Caki2 (cell line): ENCODE measurements around the gene SEMA4F. TPM values are rescaled to one million over a fixed set of nuclear protein-coding genes. Genes with fewer than 3 reads are reported as not detected.
"Not testable (repeated sequence)": the region's sequence is repeated elsewhere in the genome, so short reads cannot be mapped to it uniquely, and the experiment has no call there.

Experiments used
- DNase-seq: peaks from one replicate; pipeline ENCODE4 v3.0.0-alpha.2; 2015; ENCODE audit warnings: low read depth
- in situ Hi-C: cut with HindIII; loops from 2 replicates; pipeline ENCODE4 v1.10.0; 2016; ENCODE audit warnings: low sequenced_read_pairs, low pct_unique_long_range_greater_than_20kb, mixed read lengths
- total RNA-seq: library from RNA; depleted of rRNA; stranded (reverse); fragments of >200 nt; shearing (Covaris generic); gene quantifications from 2 replicates; pipeline ENCODE4 v1.2.3, GENCODE V29; 2014; ENCODE audit warnings: low replicate concordance; rRNA removed

The SEMA4F gene
- 4.7 and 7.6 TPM in 2 replicates for total RNA-seq

DNA sequence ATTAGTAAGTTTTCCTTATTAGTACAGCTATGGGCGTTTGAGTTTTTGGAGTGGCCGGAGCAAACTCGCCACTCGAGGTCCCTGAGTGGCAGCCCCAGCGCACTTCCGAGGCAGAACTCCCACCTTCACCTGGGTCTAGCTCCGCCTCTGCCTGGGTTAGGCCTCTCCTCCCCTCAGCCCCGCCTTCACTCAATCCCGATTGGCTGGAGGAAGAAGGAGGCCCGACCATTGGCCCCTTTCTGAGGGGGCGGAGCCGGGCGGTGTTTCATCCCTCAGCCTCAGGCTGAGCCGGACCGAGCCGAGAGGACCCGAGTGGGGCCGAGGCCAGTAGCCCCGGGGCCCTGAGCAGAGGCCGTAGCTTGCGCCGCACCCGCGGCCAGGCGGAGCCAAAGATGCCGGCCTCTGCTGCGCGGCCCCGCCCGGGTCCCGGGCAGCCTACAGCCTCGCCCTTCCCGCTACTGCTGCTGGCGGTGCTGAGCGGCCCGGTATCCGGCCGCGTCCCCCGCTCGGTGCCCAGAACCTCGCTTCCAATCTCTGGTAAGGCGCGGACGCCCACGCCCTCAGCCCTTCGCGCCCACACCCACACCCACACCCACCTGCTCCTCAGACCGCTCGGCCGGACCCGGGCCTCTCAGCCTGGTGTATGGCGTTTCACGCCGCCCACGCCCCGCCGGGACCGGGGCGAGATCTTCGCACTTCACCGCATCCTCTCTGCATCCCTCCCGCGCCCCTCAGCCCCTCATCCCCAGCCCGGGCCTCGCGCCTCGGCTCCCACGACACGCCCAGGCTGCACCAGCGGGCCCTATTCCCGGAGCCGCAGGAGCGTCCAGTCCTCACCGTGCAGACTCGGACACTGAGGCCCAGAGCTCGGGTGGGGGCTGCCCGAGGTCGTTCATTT lies at the start of gene SEMA4F:
SEMA4F (plus strand) TSS at position 263 of the 898 bp plus-strand sequence; CDS start at position 393, 130 bp downstream.
- in situ Hi-C loops = no loop called here

GRCh38 chr2:74606927-74607326 lies 47.1 kb upstream of the SEMA4F start:
- DNase-seq = no peak
- in situ Hi-C loops = no loop called here

More for the DNA sequence above, at the start of gene SEMA4F:
- peak; percentile 99 for DNase-seq

GRCh38 chr2:74617122-74617521 lies 36.9 kb upstream of the SEMA4F start:
- in situ Hi-C loops = no loop called here
- DNase-seq = no peak

GRCh38 chr2:74618410-74619083 lies 35.5 kb upstream of the SEMA4F start:
- in situ Hi-C loops = no loop called here
- no peak for DNase-seq

- DNase-seq = no peak
- in situ Hi-C loops = no loop called here
Observed at GRCh38 chr2:74619651-74620297, 34.3 kb upstream of the SEMA4F start.

- in situ Hi-C loops = no loop called here
- no peak for DNase-seq
Observed at GRCh38 chr2:74620671-74621070, 33.4 kb upstream of the SEMA4F start.

- DNase-seq = no peak
- in situ Hi-C loops = no loop called here
Observed at GRCh38 chr2:74625658-74626425, 28.2 kb upstream of the SEMA4F start.

GRCh38 chr2:74628538-74629105 lies 25.4 kb upstream of the SEMA4F start:
- no peak for DNase-seq

DNA sequence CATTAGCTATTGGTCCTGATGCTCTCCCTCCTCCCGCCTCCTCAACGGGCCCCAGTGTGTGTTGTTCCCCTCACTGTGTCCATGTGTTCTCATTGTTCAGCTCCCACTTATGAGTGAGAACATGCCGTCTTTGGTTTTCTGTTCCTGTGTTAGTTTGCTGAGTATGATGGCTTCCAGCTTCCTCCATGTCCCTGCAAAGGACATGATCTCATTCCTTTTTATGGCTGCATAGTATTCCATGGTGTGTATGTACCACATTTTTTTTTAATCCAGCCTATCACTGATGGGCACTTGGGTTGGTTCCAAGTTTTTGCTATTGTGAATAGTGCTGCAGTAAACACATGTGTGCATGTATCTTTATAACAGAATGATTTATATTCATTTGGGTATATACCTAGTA lies 23.6 kb upstream of the SEMA4F start:
- in situ Hi-C loops, DNase-seq: not testable (repeated sequence)

More at GRCh38 chr2:74628538-74629105, 25.4 kb upstream of the SEMA4F start:
- in situ Hi-C loops = no loop called here

DNA sequence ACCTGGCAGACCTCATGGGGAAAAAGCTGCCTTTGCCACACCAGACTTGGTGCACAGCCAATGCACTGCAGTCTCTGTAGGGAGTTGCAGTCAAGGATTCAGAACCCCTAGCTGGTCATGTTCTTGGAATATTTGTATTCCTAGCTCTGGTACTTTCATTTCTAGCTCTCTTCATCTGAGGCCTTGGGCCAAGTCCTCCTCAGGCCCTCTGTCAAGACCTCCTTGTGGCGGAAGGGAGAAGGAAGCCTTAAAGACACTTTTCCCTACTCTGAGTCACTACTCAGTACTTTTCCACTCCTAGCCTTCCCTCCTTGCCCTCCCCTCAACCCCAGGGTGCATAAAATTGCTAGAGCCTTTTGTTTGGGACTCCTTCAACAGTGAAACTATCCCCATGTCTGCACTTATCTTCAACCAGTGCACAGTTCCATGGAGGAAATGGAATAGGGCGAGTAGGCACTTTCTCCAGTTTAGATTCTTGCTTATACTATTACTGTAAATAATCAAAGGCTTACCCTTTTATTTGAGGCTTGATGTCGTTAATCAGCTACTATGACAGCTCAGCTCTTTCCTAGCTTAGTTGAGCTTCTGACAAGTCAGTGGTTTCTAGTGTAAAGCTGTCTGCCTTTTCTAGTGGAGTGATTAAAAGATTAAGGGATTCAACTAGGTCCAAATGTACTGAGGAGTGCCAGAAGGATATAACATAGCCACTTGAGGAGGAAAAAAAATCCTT lies 21.7 kb upstream of the SEMA4F start:
- in situ Hi-C loops = no loop called here
- peak; percentile 36 for DNase-seq

- DNase-seq = no peak
- in situ Hi-C loops = no loop called here
Observed at GRCh38 chr2:74632939-74633312, 21.1 kb upstream of the SEMA4F start.

DNA sequence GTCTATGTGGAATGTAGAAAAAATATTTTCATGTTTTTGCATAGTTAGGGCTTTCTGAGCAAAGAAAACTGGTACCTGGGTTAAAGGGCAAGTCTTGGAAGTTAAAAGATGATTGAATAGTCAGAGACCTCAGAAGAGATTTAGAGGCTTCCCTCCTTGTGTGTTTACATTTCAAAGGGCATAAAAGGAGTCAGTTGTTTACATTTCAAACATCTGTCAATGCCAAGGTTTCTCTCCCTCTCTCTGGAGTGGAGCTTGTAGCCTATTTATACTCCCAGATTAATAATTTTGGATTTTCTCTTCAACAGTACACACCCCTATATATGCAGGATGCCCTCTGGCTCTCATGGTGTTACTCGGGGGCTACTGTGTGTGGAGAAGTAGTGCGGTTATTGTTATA lies 14.5 kb upstream of the SEMA4F start:
- in situ Hi-C loops = no loop called here
- DNase-seq = no peak

- no peak for DNase-seq
- in situ Hi-C loops = no loop called here
Observed at GRCh38 chr2:74645344-74645743, 8.7 kb upstream of the SEMA4F start.

GRCh38 chr2:74646201-74646600 lies 7.8 kb upstream of the SEMA4F start:
- in situ Hi-C loops = no loop called here
- no peak for DNase-seq

DNA sequence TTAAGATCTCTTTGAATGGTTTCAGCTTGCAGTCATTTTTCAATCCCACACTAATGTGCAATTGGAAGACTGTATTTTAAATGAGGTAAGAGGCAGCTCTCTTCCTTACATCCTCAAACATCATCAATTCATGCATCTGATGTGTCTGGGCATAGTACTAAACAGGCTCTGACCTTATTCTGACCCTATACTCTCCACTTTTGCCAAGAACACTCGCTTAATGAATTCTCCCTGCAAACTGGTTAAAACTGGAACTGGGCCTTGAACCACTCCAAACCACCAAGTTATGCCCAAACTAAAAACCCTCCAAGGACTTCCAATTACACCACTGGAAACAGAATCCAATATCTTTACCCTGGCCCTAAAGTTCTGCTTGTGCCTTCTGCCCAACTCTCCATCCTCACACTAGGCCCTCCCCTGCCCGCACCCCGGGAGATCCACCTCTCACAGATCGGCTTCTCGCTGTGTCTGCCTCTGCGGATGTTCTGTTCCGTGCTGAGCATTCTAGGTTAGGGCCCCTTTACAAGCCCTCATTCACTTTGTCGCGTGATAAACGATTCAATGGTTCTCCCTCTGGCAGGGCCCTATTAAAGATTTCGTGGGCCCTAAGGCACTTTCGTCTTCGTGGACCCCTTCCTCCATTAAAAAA lies 7.1 kb upstream of the SEMA4F start:
- no peak for DNase-seq
- in situ Hi-C loops = no loop called here

DNA sequence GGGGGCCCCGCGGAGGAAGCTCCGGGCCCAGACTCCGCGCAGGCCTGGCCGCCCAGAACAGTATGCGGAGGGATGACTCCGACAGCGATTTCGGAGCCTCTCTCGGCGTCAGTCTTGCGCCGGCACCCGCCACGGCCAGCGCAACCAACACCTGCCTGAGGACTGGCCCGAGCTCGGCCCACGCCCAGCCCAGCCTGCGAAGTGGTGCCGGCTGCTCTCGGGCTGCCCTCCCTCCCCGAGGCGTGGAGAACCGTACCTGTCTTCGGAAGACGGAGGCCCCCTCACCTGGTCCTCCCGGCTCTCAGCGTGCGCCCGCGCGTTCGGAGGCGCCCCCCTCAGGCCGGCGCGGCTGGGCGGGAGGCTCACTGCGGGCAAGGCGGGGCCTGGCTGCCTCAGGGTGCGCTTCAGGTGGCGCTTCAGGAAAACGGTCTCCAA lies 6.0 kb upstream of the SEMA4F start, which contains the start of gene M1AP:
M1AP (minus strand) TSS at position 322 of the 435 bp plus-strand sequence. CDS start 8,055 bp downstream, outside the sequence.
- no peak for DNase-seq

DNA sequence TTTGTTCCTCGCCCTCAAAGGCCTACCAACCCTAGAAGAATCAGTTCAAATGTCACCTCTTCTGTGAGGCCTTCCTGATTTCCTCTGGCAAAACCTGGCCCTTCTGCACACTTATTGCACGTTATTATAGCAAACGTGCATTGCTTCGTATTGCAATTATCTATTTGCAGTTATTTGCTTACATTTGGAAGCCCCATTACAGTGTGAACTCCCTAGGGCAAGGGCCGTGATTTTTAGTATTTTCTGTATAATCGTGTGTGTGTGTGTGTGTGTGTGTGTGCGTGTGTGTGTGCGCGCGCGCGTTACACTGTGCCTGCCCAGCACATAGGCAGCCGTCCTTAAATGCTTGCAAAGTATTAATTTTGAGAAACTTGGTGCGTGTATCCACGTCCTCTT lies 460 bp upstream of the SEMA4F start:
- DNase-seq = no peak
- in situ Hi-C loops = no loop called here

More for the DNA sequence above, 6.0 kb upstream of the SEMA4F start, which contains the start of gene M1AP:
- in situ Hi-C loops = no loop called here
